ENCODE data around the gene PRDM12.
A peak's percentile ranks its signal among the peaks of the same experiment; 100 is the strongest.

PRDM12 gene

GRCh38 chr9:130710822-130711352 lies 46.5 kb downstream of the PRDM12 start:
- H4K20me1 ChIP-seq (ENCODE audit: control insufficient read depth, insufficient read depth, low read depth, low read length): peaks cover 5% of the 10 kb centered on the region; the same call in 1 of the 2 replicates
- no peaks in the 10 kb centered on the region for H3K36me3 ChIP-seq (ENCODE audit: control insufficient read depth, low read length)
- TF ChIP-seq, protein P1, sequence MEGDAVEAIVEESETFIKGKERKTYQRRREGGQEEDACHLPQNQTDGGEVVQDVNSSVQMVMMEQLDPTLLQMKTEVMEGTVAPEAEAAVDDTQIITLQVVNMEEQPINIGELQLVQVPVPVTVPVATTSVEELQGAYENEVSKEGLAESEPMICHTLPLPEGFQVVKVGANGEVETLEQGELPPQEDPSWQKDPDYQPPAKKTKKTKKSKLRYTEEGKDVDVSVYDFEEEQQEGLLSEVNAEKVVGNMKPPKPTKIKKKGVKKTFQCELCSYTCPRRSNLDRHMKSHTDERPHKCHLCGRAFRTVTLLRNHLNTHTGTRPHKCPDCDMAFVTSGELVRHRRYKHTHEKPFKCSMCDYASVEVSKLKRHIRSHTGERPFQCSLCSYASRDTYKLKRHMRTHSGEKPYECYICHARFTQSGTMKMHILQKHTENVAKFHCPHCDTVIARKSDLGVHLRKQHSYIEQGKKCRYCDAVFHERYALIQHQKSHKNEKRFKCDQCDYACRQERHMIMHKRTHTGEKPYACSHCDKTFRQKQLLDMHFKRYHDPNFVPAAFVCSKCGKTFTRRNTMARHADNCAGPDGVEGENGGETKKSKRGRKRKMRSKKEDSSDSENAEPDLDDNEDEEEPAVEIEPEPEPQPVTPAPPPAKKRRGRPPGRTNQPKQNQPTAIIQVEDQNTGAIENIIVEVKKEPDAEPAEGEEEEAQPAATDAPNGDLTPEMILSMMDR (IDR thresholded peaks at IDR 0.05; ENCODE audit: low read depth, low read length, poor library complexity, severe bottlenecking): no peak
- no peak for TF ChIP-seq EZH2phosphoT487 (IDR thresholded peaks at IDR 0.05; ENCODE audit: borderline replicate concordance, low read length)

DNA sequence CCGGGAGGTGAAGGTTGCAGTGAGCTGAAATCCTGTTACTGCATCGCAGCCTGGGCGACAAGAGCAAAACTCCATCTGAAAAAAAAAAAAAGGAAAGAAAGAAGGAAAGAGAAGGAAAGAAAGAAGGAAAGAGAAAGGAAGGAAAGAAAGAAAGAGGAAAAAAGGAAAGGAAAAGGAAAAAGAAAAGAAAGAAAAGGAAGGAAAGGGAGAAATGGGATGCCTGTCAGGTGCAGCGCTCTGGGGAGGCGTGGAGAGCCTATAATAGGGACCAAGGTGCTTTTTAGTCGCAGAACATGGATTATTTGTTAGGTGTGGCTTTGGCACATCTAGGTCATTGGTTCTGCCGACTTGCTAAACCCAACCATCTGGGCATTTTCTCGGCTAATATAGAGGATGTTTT lies 47.1 kb downstream of the PRDM12 start:
- no peak overlapping the region for H3K27ac ChIP-seq (ENCODE audit: low read depth, low read length)
- peaks cover 5% of the 10 kb centered on the region; the same call in 1 of the 2 replicates for H4K20me1 ChIP-seq (ENCODE audit: control insufficient read depth, insufficient read depth, low read depth, low read length)
- TF ChIP-seq EZH2phosphoT487 (IDR thresholded peaks at IDR 0.05; ENCODE audit: borderline replicate concordance, low read length): no peak
- TF ChIP-seq, protein P1 (IDR thresholded peaks at IDR 0.05; ENCODE audit: low read depth, low read length, poor library complexity, severe bottlenecking): no peak
- no peak overlapping the region for H3K4me2 ChIP-seq (ENCODE audit: low read length)
- H3K4me1 ChIP-seq (ENCODE audit: control insufficient read depth, low read length): peaks cover 30% of the 10 kb centered on the region
- peaks cover 36% of the 10 kb centered on the region for H3K79me2 ChIP-seq (ENCODE audit: control insufficient read depth, low read length)
- no peaks in the 10 kb centered on the region for H3K27me3 ChIP-seq (ENCODE audit: control insufficient read depth, low read length)
- H3K4me3 ChIP-seq (ENCODE audit: low read length): no peak overlapping the region
- H3K36me3 ChIP-seq (ENCODE audit: control insufficient read depth, low read length): no peaks in the 10 kb centered on the region
- peaks cover 25% of the 10 kb centered on the region for H3F3A ChIP-seq (ENCODE audit: control insufficient read depth, insufficient read depth)
- no peaks in the 10 kb centered on the region for H3K9me2 ChIP-seq (replicated peaks; ENCODE audit: control insufficient read depth, low read length)
- no peaks in the 10 kb centered on the region for H3K9me3 ChIP-seq (ENCODE audit: control insufficient read depth, insufficient read depth, low read length)

More at GRCh38 chr9:130710822-130711352, 46.5 kb downstream of the PRDM12 start:
- H3K4me2 ChIP-seq (ENCODE audit: low read length): no peak overlapping the region
- no peaks in the 10 kb centered on the region for H3K27me3 ChIP-seq (ENCODE audit: control insufficient read depth, low read length)
- H3K4me1 ChIP-seq (ENCODE audit: control insufficient read depth, low read length): peaks cover 29% of the 10 kb centered on the region
- peaks cover 30% of the 10 kb centered on the region for H3K79me2 ChIP-seq (ENCODE audit: control insufficient read depth, low read length)
- H3K4me3 ChIP-seq (ENCODE audit: low read length): no peak overlapping the region
- peaks cover 31% of the 10 kb centered on the region for H3F3A ChIP-seq (ENCODE audit: control insufficient read depth, insufficient read depth)
- H3K9me3 ChIP-seq (ENCODE audit: control insufficient read depth, insufficient read depth, low read length): no peaks in the 10 kb centered on the region
- H3K9me2 ChIP-seq (replicated peaks; ENCODE audit: control insufficient read depth, low read length): no peaks in the 10 kb centered on the region
- no peak overlapping the region for H3K27ac ChIP-seq (ENCODE audit: low read depth, low read length)

DNA sequence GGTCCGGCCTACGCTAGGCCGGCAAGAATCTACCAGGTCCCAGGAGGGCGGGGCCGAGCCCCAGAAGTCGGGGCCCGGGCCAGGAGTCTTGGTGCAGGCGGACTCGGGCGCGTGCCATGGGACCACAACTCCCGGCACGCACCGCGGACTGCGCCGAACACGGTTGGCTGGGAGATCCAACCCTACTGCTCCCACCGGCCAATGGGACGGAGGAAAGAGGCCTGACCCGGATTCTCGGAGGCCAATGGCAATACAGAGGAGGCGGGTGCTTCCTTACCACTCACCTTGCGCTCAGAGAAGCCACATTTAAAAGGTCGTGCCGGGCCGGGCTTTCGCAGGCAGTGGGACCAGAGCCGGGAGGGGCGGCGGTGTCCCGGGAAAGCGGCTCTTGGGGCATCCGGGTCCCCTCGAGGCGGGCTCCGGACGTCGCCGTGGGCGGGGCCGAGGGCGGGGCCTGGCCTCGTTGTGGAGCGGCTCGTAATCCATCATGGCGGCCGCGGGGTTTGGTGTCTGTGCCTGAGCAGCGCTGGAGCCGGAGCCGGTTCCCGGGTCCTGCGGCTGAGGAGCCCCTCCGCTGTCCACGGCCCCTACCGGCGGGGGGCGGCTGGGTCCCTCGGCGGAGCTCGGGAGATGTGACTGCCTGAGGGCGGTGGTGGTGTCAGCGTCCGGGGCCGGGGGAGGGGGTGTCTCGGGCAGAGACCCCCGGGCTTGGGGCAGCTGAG lies 48.3 kb downstream of the PRDM12 start:
- no peaks in the 10 kb centered on the region for H3K36me3 ChIP-seq (ENCODE audit: control insufficient read depth, low read length)
- TF ChIP-seq EZH2phosphoT487 (IDR thresholded peaks at IDR 0.05; ENCODE audit: borderline replicate concordance, low read length): no peak
- TF ChIP-seq, protein P1 (IDR thresholded peaks at IDR 0.05; ENCODE audit: low read depth, low read length, poor library complexity, severe bottlenecking): no peak
- peaks cover 48% of the 10 kb centered on the region for H3K79me2 ChIP-seq (ENCODE audit: control insufficient read depth, low read length)
- H3K9me2 ChIP-seq (replicated peaks; ENCODE audit: control insufficient read depth, low read length): no peaks in the 10 kb centered on the region
- peaks cover 30% of the 10 kb centered on the region for H3K4me1 ChIP-seq (ENCODE audit: control insufficient read depth, low read length)
- H3K27ac ChIP-seq (ENCODE audit: low read depth, low read length): peak overlapping the region; percentile 73
- H3K9me3 ChIP-seq (ENCODE audit: control insufficient read depth, insufficient read depth, low read length): no peaks in the 10 kb centered on the region
- peaks cover 17% of the 10 kb centered on the region for H3F3A ChIP-seq (ENCODE audit: control insufficient read depth, insufficient read depth)
- peak overlapping the region; percentile 96 for H3K4me3 ChIP-seq (ENCODE audit: low read length)
- H3K4me2 ChIP-seq (ENCODE audit: low read length): peak overlapping the region; percentile 91
- no peaks in the 10 kb centered on the region for H3K27me3 ChIP-seq (ENCODE audit: control insufficient read depth, low read length)
- peaks cover 5% of the 10 kb centered on the region; the same call in 1 of the 2 replicates for H4K20me1 ChIP-seq (ENCODE audit: control insufficient read depth, insufficient read depth, low read depth, low read length)

All from DOHH2 (cell line).